Endothelial cell of umbilical vein (primary cell): ENCODE results near the gene ARHGAP42. TPM values are rescaled to one million over a fixed set of nuclear protein-coding genes. Genes with fewer than 3 reads are reported as not detected.

ENCODE experiments used
- BruUV-seq: library from RNA; stranded (reverse); fragments of 400-500 nt; replicated peaks from 2 replicates; lab custom pipeline; 2021; lab: Mats Ljungman, UMichigan
- CTCF ChIA-PET: fragments of 300-600, 350-600 bp; sonication (Branson Sonifier 250); formaldehyde crosslinking; loops from one replicate; lab custom pipeline; 2021; ENCODE audit warnings: antibody characterized with exemption, inconsistent platforms; lab: Charles Lee
- POLR2A ChIA-PET: fragments of 300-600, 350-600 bp; sonication (Branson Sonifier 250); formaldehyde crosslinking; loops from one replicate; lab custom pipeline; 2021; ENCODE audit warnings: antibody characterized with exemption, inconsistent platforms; lab: Charles Lee
- DNase-seq: peaks from one replicate; pipeline ENCODE4 v3.0.0-alpha.2; 2011; ENCODE audit warnings: low read depth, low spot score
- FAIRE-seq: peaks from 2 replicates; lab custom pipeline; 2011; peaks lifted over from hg19 to GRCh38; lab: Jason Lieb, UNC
- H2AFZ ChIP-seq: 2 replicates; pipeline ENCODE4 v1.6.0; 2012; ENCODE audit warnings: low read depth, low read length, control low read depth, inconsistent platforms
- H3K27ac ChIP-seq: 2 replicates; pipeline ENCODE4 v1.5.1; 2011; ENCODE audit warnings: low read depth, mild to moderate bottlenecking, control low read depth, low read length, moderate library complexity; ENCODE audit not compliant: insufficient read depth
- H3K27me3 ChIP-seq, 2 experiments: 2 replicates each; pipeline versions ENCODE4 v1.6.0 to v1.6.1; 2011; ENCODE audit warnings: low read length in 2 of 2, mixed read lengths in 1 of 2; ENCODE audit not compliant: control insufficient read depth in 2 of 2, insufficient read depth in 2 of 2
- H3K36me3 ChIP-seq, 2 experiments: 2 replicates in 1 of 2; 3 replicates in 1 of 2; pipeline ENCODE4 v1.5.1; 2011; ENCODE audit warnings: low read length in 2 of 2, mild to moderate bottlenecking in 1 of 2, moderate library complexity in 1 of 2; ENCODE audit not compliant: control insufficient read depth in 2 of 2, insufficient read depth in 2 of 2; ENCODE audit errors: extremely low read depth in 1 of 2
- H3K4me1 ChIP-seq: 3 replicates; pipeline ENCODE4 v1.5.1; 2011; ENCODE audit warnings: mild to moderate bottlenecking, low read length; ENCODE audit not compliant: control insufficient read depth, insufficient read depth; ENCODE audit errors: extremely low read depth
- H3K4me2 ChIP-seq: 2 replicates; pipeline ENCODE4 v1.6.1; 2011; ENCODE audit warnings: low read length, control low read depth, mixed read lengths; ENCODE audit not compliant: insufficient read depth
- H3K4me3 ChIP-seq, 3 experiments: fragments of 200-600 bp in 1 of 3; sonication (generic), shearing (Covaris generic) in 1 of 3; replicated peaks in 1 of 3; 2 replicates each; pipeline ENCODE4 v1.5.1; 2011 to 2016; ENCODE audit warnings: control low read depth in 3 of 3, low read length in 3 of 3, mild to moderate bottlenecking in 2 of 3, inconsistent platforms in 1 of 3, low read depth in 1 of 3, moderate library complexity in 1 of 3; ENCODE audit not compliant: insufficient read depth in 1 of 3
- H3K79me2 ChIP-seq: 2 replicates; pipeline ENCODE4 v1.6.0; 2012; ENCODE audit warnings: low read length, inconsistent platforms; ENCODE audit not compliant: control insufficient read depth, insufficient read depth
- H3K9ac ChIP-seq: replicated peaks from 2 replicates; pipeline ENCODE3; 2011; ENCODE audit warnings: low read length, control low read depth; ENCODE audit not compliant: insufficient read depth; ENCODE audit errors: extremely low read depth
- H3K9me1 ChIP-seq: replicated peaks from 3 replicates; pipeline ENCODE4 v1.6.0; 2011; ENCODE audit warnings: mild to moderate bottlenecking, low read length; ENCODE audit not compliant: control insufficient read depth, insufficient read depth; ENCODE audit errors: extremely low read depth
- H3K9me3 ChIP-seq: replicated peaks from 2 replicates; pipeline ENCODE4 v1.5.1; 2012; ENCODE audit warnings: low read length, inconsistent platforms; ENCODE audit not compliant: control insufficient read depth, insufficient read depth
- H4K20me1 ChIP-seq: replicated peaks from 2 replicates; pipeline ENCODE3; 2011; ENCODE audit warnings: mild to moderate bottlenecking, low read length; ENCODE audit not compliant: control insufficient read depth, insufficient read depth; ENCODE audit errors: extremely low read depth
- FOS ChIP-seq: IDR thresholded peaks from 2 replicates; pipeline ENCODE4 v1.6.1; 2011; ENCODE audit warnings: mild to moderate bottlenecking, low read length, moderate library complexity, borderline replicate concordance; ENCODE audit not compliant: insufficient read depth
- POLR2AphosphoS5 ChIP-seq: IDR thresholded peaks from 2 replicates; pipeline ENCODE4 v1.6.1; 2012; ENCODE audit warnings: low read depth, mild to moderate bottlenecking, control low read depth, low read length, moderate library complexity; ENCODE audit not compliant: insufficient read depth
- dilution Hi-C: fragments of 300-500 bp; cut with MboI; formaldehyde crosslinking; loops from one replicate; pipeline ENCODE4 v1.15.0; 2019; ENCODE audit warnings: low sequenced_read_pairs; ENCODE audit not compliant: extremely low pct_ligation_motif_present
- intact Hi-C: fragments of 100-400 bp; cut with micrococcal nuclease; formaldehyde crosslinking; loops from one replicate; pipeline ENCODE4 v1.10.0; 2022
- polyA plus RNA-seq, 4 experiments: library from polyadenylated mRNA; depleted of rRNA in 3 of 4; stranded (reverse) in 3 of 4; unstranded in 1 of 4; fragments of >200 nt; gene quantifications; 2 replicates each; pipeline versions ENCODE4 v1.2.1 to v1.2.3, GENCODE V29; 2011 to 2012; ENCODE audit warnings: missing spikeins in 1 of 4
- total RNA-seq: library from RNA; stranded (reverse); gene quantifications from 2 replicates; pipeline ENCODE4 v1.2.3, GENCODE V29; 2021

The ARHGAP42 gene
- total and polyA plus RNA-seq, 2 donors (not counting 3 experiments of a cell fraction or from before 2014, with no cell fraction given), result 1.8 to 2.4 TPM

DNA sequence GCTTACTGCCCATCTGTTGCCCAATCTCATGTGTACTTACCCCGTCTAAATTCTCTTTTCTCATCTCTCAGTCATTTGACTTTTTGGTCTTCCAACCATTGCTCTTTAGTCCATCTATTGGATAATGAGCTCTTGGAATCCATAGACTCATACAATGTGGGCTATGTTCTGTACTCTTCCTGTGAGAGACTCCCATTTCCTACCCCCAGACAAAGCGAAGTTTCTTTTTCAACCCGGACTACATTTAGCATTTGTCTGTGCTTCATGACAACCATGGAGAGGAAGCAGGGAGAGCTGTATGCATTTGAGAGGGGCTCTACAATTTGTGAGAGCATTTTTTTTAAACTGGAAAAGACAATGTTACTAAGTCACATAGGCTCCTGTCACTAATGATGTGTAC lies 4.0 kb upstream of the ARHGAP42 start:
- no TSS peak for BruUV-seq
- H3K27me3 ChIP-seq, result no peaks in the 10 kb centered on the region
- no peaks in the 10 kb centered on the region for H3K9me1 ChIP-seq
- H3K27ac ChIP-seq, result no peak overlapping the region
- peaks cover 4% of the 10 kb centered on the region for H3K4me1 ChIP-seq
- no peak overlapping the region for H3K9ac ChIP-seq
- dilution Hi-C loops (no loop called here), intact Hi-C loops (no loop called here)
- ChIA-PET POLR2A (no interaction called here), CTCF (interaction anchor here (0.8 to 7.3 kb wide), 12 partner anchors 12 to 194 kb away, joined by 3 to 74 read pairs (median 8); no protein-coding TSS in a partner anchor)
- no peaks in the 10 kb centered on the region for H3K79me2 ChIP-seq
- H3K4me2 ChIP-seq, result no peak overlapping the region
- no peak for TF ChIP-seq FOS
- H4K20me1 ChIP-seq, result no peaks in the 10 kb centered on the region
- no peaks in the 10 kb centered on the region for H3K9me3 ChIP-seq
- DNase-seq (no peak), FAIRE-seq (no peak)
- no peak overlapping the region for H2AFZ ChIP-seq
- H3K4me3 ChIP-seq, result no peak overlapping the region
- no peaks in the 10 kb centered on the region for H3K36me3 ChIP-seq

DNA sequence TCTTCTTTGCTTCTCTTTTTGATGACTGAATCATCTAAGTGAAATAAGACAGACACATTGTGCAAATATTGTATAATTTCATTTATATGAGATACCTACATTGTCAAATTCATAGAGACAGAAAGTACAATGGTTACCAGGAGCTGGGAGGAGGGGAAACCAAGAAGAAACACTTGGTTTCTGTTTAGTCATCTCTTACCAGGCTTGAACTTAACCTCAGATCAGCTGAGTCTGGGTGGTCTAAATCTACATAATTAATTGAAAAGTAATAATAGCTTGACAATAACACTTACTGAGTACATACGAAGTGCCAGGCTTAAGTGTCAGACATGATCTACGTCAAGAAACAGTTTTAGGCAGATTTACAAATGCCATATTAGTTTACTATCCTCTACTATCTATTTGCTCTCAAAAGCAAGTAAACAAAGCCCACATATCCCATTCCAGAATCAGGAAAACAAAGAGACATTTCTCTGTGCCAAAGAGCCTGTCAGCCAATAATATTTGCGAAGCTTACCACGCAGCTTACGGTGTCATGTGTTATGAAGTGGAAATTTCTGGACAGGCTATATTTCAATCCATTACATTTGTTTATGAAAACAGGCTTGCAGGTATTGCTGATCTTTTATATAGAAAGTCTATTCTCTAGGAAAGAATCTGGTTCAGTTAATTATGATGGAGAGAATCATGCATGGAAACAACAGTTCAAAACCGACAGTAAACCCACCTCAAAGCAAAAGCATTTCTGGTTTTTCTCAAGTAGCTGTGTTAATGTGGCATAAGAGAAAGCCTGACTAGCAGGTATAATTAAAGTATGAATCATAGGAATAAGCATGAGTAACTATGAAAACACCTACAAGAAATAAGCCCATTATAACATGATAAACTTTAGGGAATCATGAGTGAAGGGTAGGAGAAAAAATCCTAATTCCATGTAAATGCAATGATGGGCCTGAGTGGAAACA lies 2.7 kb upstream of the ARHGAP42 start:
- Histone ChIP-seq H3K9me3 (no peaks in the 10 kb centered on the region), H3K4me2 (no peak overlapping the region), H3K27me3 (no peaks in the 10 kb centered on the region), H2AFZ (no peak overlapping the region), H3K36me3 (no peaks in the 10 kb centered on the region), H3K79me2 (no peaks in the 10 kb centered on the region), H3K9ac (no peak overlapping the region), H4K20me1 (no peaks in the 10 kb centered on the region), H3K27ac (no peak overlapping the region), H3K9me1 (no peaks in the 10 kb centered on the region), H3K4me3 (no peak overlapping the region), H3K4me1 (peaks cover 6% of the 10 kb centered on the region)
- BruUV-seq, result no TSS peak
- dilution Hi-C loops, result no loop called here
- intact Hi-C loops, result loop anchor here (5.0 kb wide), 1 partner anchor 53 kb away; no protein-coding TSS in a partner anchor
- no peak for TF ChIP-seq POLR2AphosphoS5
- TF ChIP-seq FOS, result peak; percentile 71
- DNase-seq (no peak), FAIRE-seq (no peak)
- ChIA-PET POLR2A (no interaction called here), CTCF (interaction anchor here (1.2 to 7.3 kb wide), 7 partner anchors 11 to 170 kb away, joined by 5 to 74 read pairs (median 10); no protein-coding TSS in a partner anchor)
